ENCODE data around the gene PKIB. TPM values are rescaled to one million over a fixed set of nuclear protein-coding genes. Genes with fewer than 3 reads are reported as not detected.

PKIB gene
- total and polyA plus RNA-seq, 10 of the 15 experiments (the other 5 are each of a cell fraction or from before 2014, with no cell fraction given) = 0.20 to 1.8 (median 0.87) TPM

DNA sequence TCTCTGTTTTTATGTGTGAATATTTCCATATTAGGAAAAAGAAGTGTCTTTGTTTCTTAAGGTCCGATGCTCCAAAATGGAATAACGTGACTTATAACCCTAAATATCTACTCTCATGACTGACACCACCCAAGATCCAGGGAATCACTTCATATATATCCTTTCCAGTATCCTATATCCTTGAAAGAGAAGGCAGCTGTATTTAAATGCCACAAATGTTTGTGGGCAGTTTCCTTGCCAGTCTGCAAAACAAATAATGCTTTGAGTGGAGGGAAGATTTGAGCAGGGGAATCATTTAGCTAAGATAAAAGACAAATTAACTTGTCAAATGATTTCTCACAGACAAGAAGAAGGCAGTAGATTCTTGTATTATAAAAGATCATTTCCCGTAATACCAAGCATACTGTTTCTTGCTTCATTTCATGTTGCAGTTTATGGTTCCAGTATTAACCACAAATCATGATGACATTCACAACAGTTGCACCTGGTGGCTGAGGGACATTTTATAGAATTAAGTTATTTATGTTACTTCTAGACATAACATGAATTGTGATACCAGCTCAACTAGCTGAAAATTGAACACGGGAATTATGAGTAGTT, 139.3 kb downstream of the PKIB start (continued):
- TF ChIP-seq, protein P1, sequence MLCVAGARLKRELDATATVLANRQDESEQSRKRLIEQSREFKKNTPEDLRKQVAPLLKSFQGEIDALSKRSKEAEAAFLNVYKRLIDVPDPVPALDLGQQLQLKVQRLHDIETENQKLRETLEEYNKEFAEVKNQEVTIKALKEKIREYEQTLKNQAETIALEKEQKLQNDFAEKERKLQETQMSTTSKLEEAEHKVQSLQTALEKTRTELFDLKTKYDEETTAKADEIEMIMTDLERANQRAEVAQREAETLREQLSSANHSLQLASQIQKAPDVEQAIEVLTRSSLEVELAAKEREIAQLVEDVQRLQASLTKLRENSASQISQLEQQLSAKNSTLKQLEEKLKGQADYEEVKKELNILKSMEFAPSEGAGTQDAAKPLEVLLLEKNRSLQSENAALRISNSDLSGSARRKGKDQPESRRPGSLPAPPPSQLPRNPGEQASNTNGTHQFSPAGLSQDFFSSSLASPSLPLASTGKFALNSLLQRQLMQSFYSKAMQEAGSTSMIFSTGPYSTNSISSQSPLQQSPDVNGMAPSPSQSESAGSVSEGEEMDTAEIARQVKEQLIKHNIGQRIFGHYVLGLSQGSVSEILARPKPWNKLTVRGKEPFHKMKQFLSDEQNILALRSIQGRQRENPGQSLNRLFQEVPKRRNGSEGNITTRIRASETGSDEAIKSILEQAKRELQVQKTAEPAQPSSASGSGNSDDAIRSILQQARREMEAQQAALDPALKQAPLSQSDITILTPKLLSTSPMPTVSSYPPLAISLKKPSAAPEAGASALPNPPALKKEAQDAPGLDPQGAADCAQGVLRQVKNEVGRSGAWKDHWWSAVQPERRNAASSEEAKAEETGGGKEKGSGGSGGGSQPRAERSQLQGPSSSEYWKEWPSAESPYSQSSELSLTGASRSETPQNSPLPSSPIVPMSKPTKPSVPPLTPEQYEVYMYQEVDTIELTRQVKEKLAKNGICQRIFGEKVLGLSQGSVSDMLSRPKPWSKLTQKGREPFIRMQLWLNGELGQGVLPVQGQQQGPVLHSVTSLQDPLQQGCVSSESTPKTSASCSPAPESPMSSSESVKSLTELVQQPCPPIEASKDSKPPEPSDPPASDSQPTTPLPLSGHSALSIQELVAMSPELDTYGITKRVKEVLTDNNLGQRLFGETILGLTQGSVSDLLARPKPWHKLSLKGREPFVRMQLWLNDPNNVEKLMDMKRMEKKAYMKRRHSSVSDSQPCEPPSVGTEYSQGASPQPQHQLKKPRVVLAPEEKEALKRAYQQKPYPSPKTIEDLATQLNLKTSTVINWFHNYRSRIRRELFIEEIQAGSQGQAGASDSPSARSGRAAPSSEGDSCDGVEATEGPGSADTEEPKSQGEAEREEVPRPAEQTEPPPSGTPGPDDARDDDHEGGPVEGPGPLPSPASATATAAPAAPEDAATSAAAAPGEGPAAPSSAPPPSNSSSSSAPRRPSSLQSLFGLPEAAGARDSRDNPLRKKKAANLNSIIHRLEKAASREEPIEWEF (IDR thresholded peaks at IDR 0.05; ENCODE audit: insufficient replicate concordance, low read depth, low read length) = no peak
- TF ChIP-seq, protein P2, sequence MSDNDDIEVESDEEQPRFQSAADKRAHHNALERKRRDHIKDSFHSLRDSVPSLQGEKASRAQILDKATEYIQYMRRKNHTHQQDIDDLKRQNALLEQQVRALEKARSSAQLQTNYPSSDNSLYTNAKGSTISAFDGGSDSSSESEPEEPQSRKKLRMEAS (IDR thresholded peaks at IDR 0.05; ENCODE audit: low read depth, low read length) = no peak
- no peak for TF ChIP-seq ZNF622 (IDR thresholded peaks at IDR 0.05)
- no peak for TF ChIP-seq TARDBP (IDR thresholded peaks at IDR 0.05; ENCODE audit: borderline replicate concordance)
- TF ChIP-seq, protein P3, sequence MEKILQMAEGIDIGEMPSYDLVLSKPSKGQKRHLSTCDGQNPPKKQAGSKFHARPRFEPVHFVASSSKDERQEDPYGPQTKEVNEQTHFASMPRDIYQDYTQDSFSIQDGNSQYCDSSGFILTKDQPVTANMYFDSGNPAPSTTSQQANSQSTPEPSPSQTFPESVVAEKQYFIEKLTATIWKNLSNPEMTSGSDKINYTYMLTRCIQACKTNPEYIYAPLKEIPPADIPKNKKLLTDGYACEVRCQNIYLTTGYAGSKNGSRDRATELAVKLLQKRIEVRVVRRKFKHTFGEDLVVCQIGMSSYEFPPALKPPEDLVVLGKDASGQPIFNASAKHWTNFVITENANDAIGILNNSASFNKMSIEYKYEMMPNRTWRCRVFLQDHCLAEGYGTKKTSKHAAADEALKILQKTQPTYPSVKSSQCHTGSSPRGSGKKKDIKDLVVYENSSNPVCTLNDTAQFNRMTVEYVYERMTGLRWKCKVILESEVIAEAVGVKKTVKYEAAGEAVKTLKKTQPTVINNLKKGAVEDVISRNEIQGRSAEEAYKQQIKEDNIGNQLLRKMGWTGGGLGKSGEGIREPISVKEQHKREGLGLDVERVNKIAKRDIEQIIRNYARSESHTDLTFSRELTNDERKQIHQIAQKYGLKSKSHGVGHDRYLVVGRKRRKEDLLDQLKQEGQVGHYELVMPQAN (conservative IDR thresholded peaks at IDR 0.05) = no peak
- no peak for TF ChIP-seq RUNX3 (IDR thresholded peaks at IDR 0.05; ENCODE audit: low read length)
- TF ChIP-seq, protein P4, sequence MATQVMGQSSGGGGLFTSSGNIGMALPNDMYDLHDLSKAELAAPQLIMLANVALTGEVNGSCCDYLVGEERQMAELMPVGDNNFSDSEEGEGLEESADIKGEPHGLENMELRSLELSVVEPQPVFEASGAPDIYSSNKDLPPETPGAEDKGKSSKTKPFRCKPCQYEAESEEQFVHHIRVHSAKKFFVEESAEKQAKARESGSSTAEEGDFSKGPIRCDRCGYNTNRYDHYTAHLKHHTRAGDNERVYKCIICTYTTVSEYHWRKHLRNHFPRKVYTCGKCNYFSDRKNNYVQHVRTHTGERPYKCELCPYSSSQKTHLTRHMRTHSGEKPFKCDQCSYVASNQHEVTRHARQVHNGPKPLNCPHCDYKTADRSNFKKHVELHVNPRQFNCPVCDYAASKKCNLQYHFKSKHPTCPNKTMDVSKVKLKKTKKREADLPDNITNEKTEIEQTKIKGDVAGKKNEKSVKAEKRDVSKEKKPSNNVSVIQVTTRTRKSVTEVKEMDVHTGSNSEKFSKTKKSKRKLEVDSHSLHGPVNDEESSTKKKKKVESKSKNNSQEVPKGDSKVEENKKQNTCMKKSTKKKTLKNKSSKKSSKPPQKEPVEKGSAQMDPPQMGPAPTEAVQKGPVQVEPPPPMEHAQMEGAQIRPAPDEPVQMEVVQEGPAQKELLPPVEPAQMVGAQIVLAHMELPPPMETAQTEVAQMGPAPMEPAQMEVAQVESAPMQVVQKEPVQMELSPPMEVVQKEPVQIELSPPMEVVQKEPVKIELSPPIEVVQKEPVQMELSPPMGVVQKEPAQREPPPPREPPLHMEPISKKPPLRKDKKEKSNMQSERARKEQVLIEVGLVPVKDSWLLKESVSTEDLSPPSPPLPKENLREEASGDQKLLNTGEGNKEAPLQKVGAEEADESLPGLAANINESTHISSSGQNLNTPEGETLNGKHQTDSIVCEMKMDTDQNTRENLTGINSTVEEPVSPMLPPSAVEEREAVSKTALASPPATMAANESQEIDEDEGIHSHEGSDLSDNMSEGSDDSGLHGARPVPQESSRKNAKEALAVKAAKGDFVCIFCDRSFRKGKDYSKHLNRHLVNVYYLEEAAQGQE (IDR thresholded peaks at IDR 0.05; ENCODE audit: low read depth, low read length) = no peak
- TF ChIP-seq, protein P5, sequence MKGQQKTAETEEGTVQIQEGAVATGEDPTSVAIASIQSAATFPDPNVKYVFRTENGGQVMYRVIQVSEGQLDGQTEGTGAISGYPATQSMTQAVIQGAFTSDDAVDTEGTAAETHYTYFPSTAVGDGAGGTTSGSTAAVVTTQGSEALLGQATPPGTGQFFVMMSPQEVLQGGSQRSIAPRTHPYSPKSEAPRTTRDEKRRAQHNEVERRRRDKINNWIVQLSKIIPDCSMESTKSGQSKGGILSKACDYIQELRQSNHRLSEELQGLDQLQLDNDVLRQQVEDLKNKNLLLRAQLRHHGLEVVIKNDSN (IDR thresholded peaks at IDR 0.05; ENCODE audit: borderline replicate concordance, extremely low read length, insufficient read depth, low read depth, low read length) = no peak
- no peak for TF ChIP-seq POLR2A (IDR thresholded peaks at IDR 0.05; ENCODE audit: low read depth, low read length)
- no peak for TF ChIP-seq PAX5 (IDR thresholded peaks at IDR 0.05; ENCODE audit: borderline replicate concordance, low read depth, low read length)
- no peak for TF ChIP-seq SRF (IDR thresholded peaks at IDR 0.05; ENCODE audit: low read depth in 2 of 2, low read length in 2 of 2)
- TF ChIP-seq ZNF24 (IDR thresholded peaks at IDR 0.05) = no peak

Data from GM12878 (cell line).